DND-41 (cell line): Measurements from ENCODE around the gene PYGL.

Source experiments
- ATAC-seq: fragments of 200-7000 bp; cut with Tn5 transposase; 3 replicates; pipeline ENCODE4 v1.9.1; 2021; ENCODE audit warnings: low read depth; ENCODE audit not compliant: insufficient read depth
- DNase-seq: peaks from one replicate; pipeline ENCODE4 v3.0.0-alpha.2; 2020
- H2AFZ ChIP-seq: 2 replicates; pipeline ENCODE4 v1.6.0; 2012; ENCODE audit warnings: low read depth, low read length
- H3K27ac ChIP-seq: 2 replicates; pipeline ENCODE4 v1.5.1; 2012; ENCODE audit warnings: low read length, inconsistent platforms
- H3K27me3 ChIP-seq: fragments of 200-600 bp; sonication (generic); 2 replicates; pipeline ENCODE4 v1.6.0; 2012; ENCODE audit warnings: low read length, mild to moderate bottlenecking, inconsistent platforms; ENCODE audit not compliant: insufficient read depth, poor library complexity
- H3K36me3 ChIP-seq: 2 replicates; pipeline ENCODE4 v1.5.1; 2012; ENCODE audit warnings: low read length, inconsistent platforms; ENCODE audit not compliant: insufficient read depth
- H3K4me1 ChIP-seq: 2 replicates; pipeline ENCODE4 v1.5.1; 2012; ENCODE audit warnings: mild to moderate bottlenecking, low read length; ENCODE audit not compliant: insufficient read depth
- H3K4me2 ChIP-seq: 2 replicates; pipeline ENCODE4 v1.6.0; 2012; ENCODE audit warnings: mild to moderate bottlenecking, moderate library complexity, low read length, inconsistent platforms; ENCODE audit not compliant: insufficient read depth
- H3K4me3 ChIP-seq, 2 experiments: fragments of 200-600 bp in 1 of 2; shearing (Covaris generic) in 1 of 2; 2 replicates each; pipeline ENCODE4 v1.5.1; 2012 to 2016; ENCODE audit warnings: inconsistent platforms in 2 of 2, low read length in 2 of 2, mild to moderate bottlenecking in 2 of 2, low read depth in 1 of 2, moderate library complexity in 1 of 2
- H3K79me2 ChIP-seq: 2 replicates; pipeline ENCODE4 v1.6.0; 2012; ENCODE audit warnings: low read length, inconsistent platforms; ENCODE audit not compliant: insufficient read depth
- H3K9ac ChIP-seq: 2 replicates; pipeline ENCODE4 v1.6.0; 2012; ENCODE audit warnings: low read depth, mild to moderate bottlenecking, inconsistent platforms, low read length, moderate library complexity
- H3K9me3 ChIP-seq: 2 replicates; pipeline ENCODE4 v1.5.1; 2012; ENCODE audit warnings: low read length, moderate library complexity, mild to moderate bottlenecking, inconsistent platforms; ENCODE audit not compliant: insufficient read depth, severe bottlenecking
- H4K20me1 ChIP-seq: 2 replicates; pipeline ENCODE4 v1.6.0; 2012; ENCODE audit warnings: low read length; ENCODE audit not compliant: insufficient read depth
- CTCF ChIP-seq: IDR thresholded peaks from 2 replicates; pipeline ENCODE4 v1.5.1; 2012; ENCODE audit warnings: borderline replicate concordance, low read length, moderate library complexity, mild to moderate bottlenecking; ENCODE audit not compliant: poor library complexity, severe bottlenecking; ENCODE audit errors: extremely low read depth
- EZH2 ChIP-seq: IDR thresholded peaks from 3 replicates; pipeline ENCODE4 v1.6.1; 2012; ENCODE audit warnings: borderline replicate concordance, low read depth, mild to moderate bottlenecking, moderate library complexity, low read length, inconsistent platforms; ENCODE audit not compliant: severe bottlenecking

The PYGL gene

GRCh38 chr14:50871914-50872732 lies 72.2 kb downstream of the PYGL start, which contains the start of gene ABHD12B:
Gene ABHD12B (plus strand): TSS chr14:50872053. CDS start chr14:50872175, 122 bp downstream.
- Histone ChIP-seq H3K4me2 (no peak within 1 kb of the TSS), H3K9me3 (no peaks in the 10 kb centered on the region), H3K4me1 (peaks cover 52% of the 10 kb centered on the region), H3K27ac (no peak within 1 kb of the TSS), H3K4me3 (no peak within 1 kb of the TSS), H3K27me3 (no peaks in the 10 kb centered on the region), H3K9ac (no peak within 1 kb of the TSS), H4K20me1 (no peaks in the 10 kb centered on the region), H3K79me2 (no peaks in the 10 kb centered on the region), H3K36me3 (no peaks in the 10 kb centered on the region), H2AFZ (no peak within 1 kb of the TSS)
- ATAC-seq = no peak
- TF ChIP-seq EZH2 = no peak
- no peak for TF ChIP-seq CTCF
- no peak for DNase-seq

- Histone ChIP-seq H3K36me3 (no peaks in the 10 kb centered on the region), H3K27ac (no peak overlapping the region), H4K20me1 (no peaks in the 10 kb centered on the region), H3K9me3 (no peaks in the 10 kb centered on the region), H3K4me1 (peaks cover 43% of the 10 kb centered on the region), H3K4me3 (no peak overlapping the region), H3K4me2 (no peak overlapping the region), H2AFZ (no peak overlapping the region), H3K9ac (no peak overlapping the region), H3K27me3 (no peaks in the 10 kb centered on the region), H3K79me2 (no peaks in the 10 kb centered on the region)
- no peak for DNase-seq
- TF ChIP-seq CTCF (no peak), EZH2 (no peak)
- no peak for ATAC-seq
Measured at GRCh38 chr14:50871228-50871627, 73.1 kb downstream of the PYGL start.

- ATAC-seq = no peak
- DNase-seq = no peak
- Histone ChIP-seq H3K27ac (no peak overlapping the region), H3K79me2 (no peaks in the 10 kb centered on the region), H3K9me3 (no peaks in the 10 kb centered on the region), H2AFZ (no peak overlapping the region), H3K4me1 (peaks cover 6% of the 10 kb centered on the region; the same call in 1 of the 2 replicates), H3K9ac (no peak overlapping the region), H3K36me3 (no peaks in the 10 kb centered on the region), H3K4me2 (no peak overlapping the region), H3K4me3 (no peak overlapping the region), H4K20me1 (no peaks in the 10 kb centered on the region), H3K27me3 (no peaks in the 10 kb centered on the region)
- TF ChIP-seq CTCF (no peak), EZH2 (no peak)
Measured at GRCh38 chr14:50865391-50866076, 78.7 kb downstream of the PYGL start.
